Measurements from ENCODE around the gene KIAA0586.
"Not testable (repeated sequence)": the region's sequence is repeated elsewhere in the genome, so short reads cannot be mapped to it uniquely, and the experiment has no call there.

Gene KIAA0586

GRCh38 chr14:58553959-58554358 is 126.4 kb downstream of the KIAA0586 start:
- no peak for DNase-seq

GRCh38 chr14:58555647-58556046 is 128.1 kb downstream of the KIAA0586 start:
- no peak for DNase-seq

- no peak for DNase-seq
Measured at GRCh38 chr14:58557242-58557641, 129.7 kb downstream of the KIAA0586 start.

GRCh38 chr14:58560208-58560607 is 132.7 kb downstream of the KIAA0586 start:
- no peak for DNase-seq

- no peak for DNase-seq
Measured at GRCh38 chr14:58562141-58562540, 134.6 kb downstream of the KIAA0586 start.

- no peak for DNase-seq
Measured at GRCh38 chr14:58563978-58564377, 136.5 kb downstream of the KIAA0586 start.

- no peak for DNase-seq
Measured at GRCh38 chr14:58565832-58566231, 138.3 kb downstream of the KIAA0586 start.

- no peak for DNase-seq
Measured at GRCh38 chr14:58566979-58567378, 139.5 kb downstream of the KIAA0586 start.

- DNase-seq, result no peak
Measured at GRCh38 chr14:58568322-58568721, 140.8 kb downstream of the KIAA0586 start.

- no peak for DNase-seq
Measured at GRCh38 chr14:58571256-58571655, 143.7 kb downstream of the KIAA0586 start.

GRCh38 chr14:58571769-58572472 is 144.4 kb downstream of the KIAA0586 start:
- peak; percentile 17 for DNase-seq

- no peak for DNase-seq
Measured at GRCh38 chr14:58572473-58572853, 144.9 kb downstream of the KIAA0586 start.

GRCh38 chr14:58572863-58573262 is 145.3 kb downstream of the KIAA0586 start:
- DNase-seq, result no peak

- DNase-seq, result no peak
Measured at GRCh38 chr14:58574623-58575022, 147.1 kb downstream of the KIAA0586 start.

GRCh38 chr14:58575956-58576355 is 148.4 kb downstream of the KIAA0586 start:
- DNase-seq, result no peak

- not testable (repeated sequence) for DNase-seq
Measured at GRCh38 chr14:58580035-58580434, 152.5 kb downstream of the KIAA0586 start.

GRCh38 chr14:58581389-58581788 is 153.9 kb downstream of the KIAA0586 start:
- DNase-seq, result not testable (repeated sequence)

GRCh38 chr14:58584383-58584782 is 156.9 kb downstream of the KIAA0586 start:
- DNase-seq, result no peak

GRCh38 chr14:58587271-58587670 is 159.8 kb downstream of the KIAA0586 start:
- DNase-seq, result peak; percentile 22

GRCh38 chr14:58588321-58588720 is 160.8 kb downstream of the KIAA0586 start:
- not testable (repeated sequence) for DNase-seq

GRCh38 chr14:58593977-58594376 is 166.5 kb downstream of the KIAA0586 start:
- no peak for DNase-seq

- DNase-seq, result no peak
Measured at GRCh38 chr14:58597041-58597440, 169.5 kb downstream of the KIAA0586 start.

GRCh38 chr14:58598028-58598803 is 170.7 kb downstream of the KIAA0586 start:
- no peak for DNase-seq

GRCh38 chr14:58598804-58599525 is 171.4 kb downstream of the KIAA0586 start:
- no peak for DNase-seq

All from amniotic stem cell (primary cell).